ENCODE measurements around the gene RARG.
A peak's percentile ranks its signal among the peaks of the same experiment; 100 is the strongest.
"Not testable (repeated sequence)": the region's sequence is repeated elsewhere in the genome, so short reads cannot be mapped to it uniquely, and the experiment has no call there.

The RARG gene

DNA sequence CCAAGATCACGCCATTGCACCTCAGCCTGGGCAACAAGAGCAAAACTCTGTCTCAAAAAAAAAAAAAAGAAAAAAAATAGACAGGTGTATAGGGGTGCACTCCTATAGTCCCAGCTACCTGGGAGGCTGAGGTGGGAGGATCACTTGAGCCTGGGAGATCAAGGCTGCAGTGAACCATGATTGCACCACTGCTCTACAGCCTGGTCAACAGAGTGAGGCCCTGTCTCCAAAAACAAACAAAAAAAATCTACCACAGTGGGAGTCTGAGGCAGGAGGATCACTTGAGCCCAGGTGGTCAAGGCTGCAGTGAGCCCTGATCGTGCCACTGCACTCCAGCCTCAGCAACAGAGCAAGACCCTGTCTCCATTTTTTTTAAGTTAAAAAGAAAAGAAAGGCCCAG lies 69.0 kb downstream of the RARG start:
- H3K23ac ChIP-seq (ENCODE audit: low read length in 2 of 2); DNase-seq; H4K8ac ChIP-seq (ENCODE audit: low read length); H3K18ac ChIP-seq (ENCODE audit: low read depth in 1 of 2, low read length in 2 of 2); H3K4me3 ChIP-seq (ENCODE audit: insufficient read depth in 1 of 2, low read depth in 1 of 2, low read length in 2 of 2); H3K14ac ChIP-seq (ENCODE audit: low read length in 2 of 2); H3K4me1 ChIP-seq (ENCODE audit: control insufficient read depth, insufficient read depth, low read depth, low read length); H3K4ac ChIP-seq (ENCODE audit: low read depth in 1 of 2, low read length in 2 of 2); H2AK5ac ChIP-seq (ENCODE audit: low read length, severe bottlenecking); H2BK15ac ChIP-seq (ENCODE audit: low read depth, poor library complexity, severe bottlenecking); H4K91ac ChIP-seq (ENCODE audit: low read length); H2BK120ac ChIP-seq (ENCODE audit: low read depth, low read length); H3K27me3 ChIP-seq (ENCODE audit: control insufficient read depth in 1 of 2, insufficient read depth in 1 of 2, low read length in 2 of 2); H3K9ac ChIP-seq (ENCODE audit: low read length); H2BK12ac ChIP-seq (ENCODE audit: low read length in 2 of 2); H2BK5ac ChIP-seq (ENCODE audit: low read depth, low read length, poor library complexity, severe bottlenecking); H3K9me3 ChIP-seq (ENCODE audit: control insufficient read depth, low read length); H3K79me1 ChIP-seq (replicated peaks; ENCODE audit: low read length, poor library complexity, severe bottlenecking); H2AFZ ChIP-seq (ENCODE audit: low read depth, low read length); H3K4me2 ChIP-seq (ENCODE audit: low read length, poor library complexity, severe bottlenecking); H3K27ac ChIP-seq (ENCODE audit: low read length, poor library complexity, severe bottlenecking): not testable (repeated sequence)
- WGBS: 60% methylated on average over 1 of the region's 2 CpGs
- peaks cover 14 to 45% of the 10 kb centered on the region in 2 experiments for H3K36me3 ChIP-seq (ENCODE audit: control insufficient read depth in 1 of 2, insufficient read depth in 2 of 2, low read depth in 1 of 2, low read length in 2 of 2)

DNA sequence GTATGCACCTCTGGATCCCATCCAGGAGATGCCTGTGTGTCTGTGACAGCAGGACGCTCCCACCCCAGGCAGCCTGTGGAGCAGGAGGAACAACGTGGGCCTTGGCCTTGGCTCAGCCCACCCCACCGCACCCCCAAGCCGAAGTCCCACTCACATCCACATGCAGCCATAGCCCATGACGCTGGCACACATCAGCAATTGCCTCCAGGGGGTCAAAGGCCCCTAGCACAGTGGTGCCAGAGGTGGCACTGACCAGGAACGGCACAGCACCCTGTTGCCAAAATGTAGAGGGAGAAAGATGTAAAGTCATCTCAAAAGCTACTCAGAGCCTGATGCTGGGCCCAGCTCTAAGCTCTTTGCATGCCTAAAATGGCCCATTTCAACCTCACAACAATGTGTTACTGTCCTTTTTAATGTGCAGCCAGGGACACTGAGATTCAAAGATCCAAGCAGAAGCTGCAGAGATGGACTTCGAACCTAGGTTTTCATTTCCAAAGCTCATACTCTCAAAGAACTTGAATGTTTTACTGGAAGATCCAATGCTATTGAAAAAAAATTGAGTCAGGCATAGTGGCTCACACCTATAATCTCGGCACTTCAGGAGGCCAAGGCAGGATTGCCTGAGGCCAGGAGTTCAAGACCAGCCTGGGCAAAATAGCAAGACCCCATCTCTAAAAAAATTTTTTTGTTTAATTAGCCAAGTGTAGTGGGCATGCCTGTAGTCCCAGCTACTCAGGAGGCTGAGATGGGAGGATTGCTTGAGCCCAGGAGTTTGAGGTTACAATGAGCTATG lies 70.7 kb downstream of the RARG start:
- no peaks in the 10 kb centered on the region for H3K4me1 ChIP-seq (ENCODE audit: control insufficient read depth, insufficient read depth, low read depth, low read length)
- peaks cover 15 to 31% of the 10 kb centered on the region in 2 experiments for H3K36me3 ChIP-seq (ENCODE audit: control insufficient read depth in 1 of 2, insufficient read depth in 2 of 2, low read depth in 1 of 2, low read length in 2 of 2)
- no peak overlapping the region for H3K4ac ChIP-seq (ENCODE audit: low read depth in 1 of 2, low read length in 2 of 2)
- no peak overlapping the region for H4K8ac ChIP-seq (ENCODE audit: low read length)
- no peak overlapping the region for H2BK12ac ChIP-seq (ENCODE audit: low read length in 2 of 2)
- no peak overlapping the region for H3K23ac ChIP-seq (ENCODE audit: low read length in 2 of 2)
- no peak overlapping the region for H2BK5ac ChIP-seq (ENCODE audit: low read depth, low read length, poor library complexity, severe bottlenecking)
- H3K18ac ChIP-seq (ENCODE audit: low read depth in 1 of 2, low read length in 2 of 2): no peak overlapping the region
- no peak overlapping the region for H3K14ac ChIP-seq (ENCODE audit: low read length in 2 of 2)
- H3K9ac ChIP-seq (ENCODE audit: low read length): no peak overlapping the region
- DNase-seq: no peak
- no peaks in the 10 kb centered on the region for H3K27me3 ChIP-seq (ENCODE audit: control insufficient read depth in 1 of 2, insufficient read depth in 1 of 2, low read length in 2 of 2)
- no peaks in the 10 kb centered on the region for H3K79me1 ChIP-seq (replicated peaks; ENCODE audit: low read length, poor library complexity, severe bottlenecking)
- H4K91ac ChIP-seq (ENCODE audit: low read length): no peak overlapping the region
- H2BK120ac ChIP-seq (ENCODE audit: low read depth, low read length): no peak overlapping the region
- 95% methylated on average over 7 of the region's 8 CpGs for WGBS
- no peak overlapping the region for H3K4me3 ChIP-seq (ENCODE audit: insufficient read depth in 1 of 2, low read depth in 1 of 2, low read length in 2 of 2)
- no peaks in the 10 kb centered on the region for H3K9me3 ChIP-seq (ENCODE audit: control insufficient read depth, low read length)
- no peak overlapping the region for H2AK5ac ChIP-seq (ENCODE audit: low read length, severe bottlenecking)
- H3K27ac ChIP-seq (ENCODE audit: low read length, poor library complexity, severe bottlenecking): no peak overlapping the region
- no peak overlapping the region for H2AFZ ChIP-seq (ENCODE audit: low read depth, low read length)
- peak overlapping the region; percentile 31 for H2BK15ac ChIP-seq (ENCODE audit: low read depth, poor library complexity, severe bottlenecking)
- H3K4me2 ChIP-seq (ENCODE audit: low read length, poor library complexity, severe bottlenecking): no peak overlapping the region

DNA sequence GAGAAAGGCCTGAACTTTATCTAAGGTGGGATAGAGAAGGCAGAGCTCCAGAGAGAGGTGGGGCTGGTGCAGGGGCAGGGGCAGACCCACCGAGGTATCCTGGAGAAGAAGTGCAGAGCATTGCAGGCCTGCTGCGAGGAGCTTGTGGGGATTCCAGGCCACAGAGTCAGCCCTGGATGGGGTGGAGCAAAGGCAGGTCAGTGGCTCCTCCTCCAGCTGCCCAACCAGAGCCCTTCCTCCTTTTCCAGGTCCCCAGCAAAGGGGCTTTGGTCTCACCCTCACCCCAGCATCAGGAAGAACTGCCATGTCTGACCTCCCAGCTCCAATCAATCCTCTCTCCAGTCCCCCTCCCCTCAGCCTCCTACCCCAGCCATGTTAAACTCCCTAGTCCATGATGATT lies 71.3 kb downstream of the RARG start:
- Histone ChIP-seq H2BK5ac (ENCODE audit: low read depth, low read length, poor library complexity, severe bottlenecking) (no peak overlapping the region), H2AFZ (ENCODE audit: low read depth, low read length) (no peak overlapping the region), H2AK5ac (ENCODE audit: low read length, severe bottlenecking) (no peak overlapping the region), H4K8ac (ENCODE audit: low read length) (no peak overlapping the region), H4K91ac (ENCODE audit: low read length) (no peak overlapping the region), H3K27me3 (ENCODE audit: control insufficient read depth in 1 of 2, insufficient read depth in 1 of 2, low read length in 2 of 2) (no peaks in the 10 kb centered on the region), H3K79me1 (replicated peaks; ENCODE audit: low read length, poor library complexity, severe bottlenecking) (no peaks in the 10 kb centered on the region), H3K4ac (ENCODE audit: low read depth in 1 of 2, low read length in 2 of 2) (no peak overlapping the region), H3K27ac (ENCODE audit: low read length, poor library complexity, severe bottlenecking) (no peak overlapping the region), H3K4me3 (ENCODE audit: insufficient read depth in 1 of 2, low read depth in 1 of 2, low read length in 2 of 2) (no peak overlapping the region), H3K9me3 (ENCODE audit: control insufficient read depth, low read length) (no peaks in the 10 kb centered on the region), H3K4me2 (ENCODE audit: low read length, poor library complexity, severe bottlenecking) (no peak overlapping the region), H3K4me1 (ENCODE audit: control insufficient read depth, insufficient read depth, low read depth, low read length) (no peaks in the 10 kb centered on the region), H3K18ac (ENCODE audit: low read depth in 1 of 2, low read length in 2 of 2) (no peak overlapping the region), H2BK15ac (ENCODE audit: low read depth, poor library complexity, severe bottlenecking) (peak overlapping the region; percentile 31), H3K23ac (ENCODE audit: low read length in 2 of 2) (no peak overlapping the region), H2BK120ac (ENCODE audit: low read depth, low read length) (no peak overlapping the region), H3K14ac (ENCODE audit: low read length in 2 of 2) (no peak overlapping the region), H3K36me3 (ENCODE audit: control insufficient read depth in 1 of 2, insufficient read depth in 2 of 2, low read depth in 1 of 2, low read length in 2 of 2) (peaks cover 15 to 30% of the 10 kb centered on the region in 2 experiments), H3K9ac (ENCODE audit: low read length) (no peak overlapping the region), H2BK12ac (ENCODE audit: low read length in 2 of 2) (no peak overlapping the region)
- DNase-seq: no peak
- 92% methylated on average over 2 of the region's 2 CpGs for WGBS

Data from mesenchymal stem cell (in vitro differentiated cells and primary cell).